GM23338 (cell line): Measurements from ENCODE around the gene CES4A. TPM values are rescaled to one million over a fixed set of nuclear protein-coding genes. Genes with fewer than 3 reads are reported as not detected.

ENCODE experiments used
- ATAC-seq: fragments of 200-7000 bp; cut with Tn5 transposase; 3 replicates; pipeline ENCODE4 v1.9.1; 2020
- DNase-seq: peaks from one replicate; pipeline ENCODE4 v3.0.0-alpha.2; 2015; ENCODE audit warnings: low spot score
- H2AFZ ChIP-seq: fragments of 200-600 bp; sonication (generic); 2 replicates; pipeline ENCODE4 v1.8.0; 2016; ENCODE audit warnings: antibody characterized with exemption, mild to moderate bottlenecking, moderate library complexity
- H3F3A ChIP-seq: fragments of 200-600 bp; sonication (generic); replicated peaks from 2 replicates; pipeline ENCODE4 v1.8.0; 2017; ENCODE audit warnings: antibody characterized with exemption, mixed run types, low read depth
- H3K27ac ChIP-seq: fragments of 200-600 bp; sonication (generic); 2 replicates; pipeline ENCODE4 v1.6.1; 2016; ENCODE audit warnings: low read depth
- H3K27me3 ChIP-seq: fragments of 200-600 bp; sonication (generic); 2 replicates; pipeline ENCODE4 v1.8.0; 2016; ENCODE audit warnings: mild to moderate bottlenecking, mixed run types, moderate library complexity; ENCODE audit not compliant: insufficient read depth
- H3K36me3 ChIP-seq: fragments of 200-600 bp; sonication (generic); 2 replicates; pipeline ENCODE4 v1.8.0; 2016; ENCODE audit warnings: mild to moderate bottlenecking; ENCODE audit not compliant: insufficient read depth
- H3K4me1 ChIP-seq: fragments of 200-600 bp; sonication (generic); 2 replicates; pipeline ENCODE4 v1.8.0; 2016; ENCODE audit warnings: mild to moderate bottlenecking, moderate library complexity; ENCODE audit not compliant: insufficient read depth
- H3K4me2 ChIP-seq: fragments of 200-600 bp; sonication (generic); 2 replicates; pipeline ENCODE4 v1.7.1; 2017; ENCODE audit warnings: mixed run types
- H3K4me3 ChIP-seq: fragments of 200-600 bp; sonication (generic); 2 replicates; pipeline ENCODE4 v1.6.1; 2016; ENCODE audit warnings: mixed run types
- H3K79me2 ChIP-seq: fragments of 200-600 bp; sonication (generic); replicated peaks from 2 replicates; pipeline ENCODE4 v1.8.0; 2017; ENCODE audit warnings: mild to moderate bottlenecking; ENCODE audit not compliant: insufficient read depth
- H3K9me2 ChIP-seq: fragments of 200-600 bp; sonication (generic); 2 replicates; pipeline ENCODE4 v1.8.0; 2017; ENCODE audit not compliant: insufficient read depth
- H4K20me1 ChIP-seq: fragments of 200-600 bp; sonication (generic); replicated peaks from 2 replicates; pipeline ENCODE4 v1.8.0; 2017; ENCODE audit warnings: mild to moderate bottlenecking; ENCODE audit not compliant: insufficient read depth
- H3K27ac Mint-ChIP-seq: 2 replicates; pipeline ENCODE4 v1.8.0; 2020; ENCODE audit warnings: inconsistent platforms, mild to moderate bottlenecking, moderate library complexity, mixed read lengths
- H3K27me3 Mint-ChIP-seq: 3 replicates; pipeline ENCODE4 v1.8.0; 2022; ENCODE audit warnings: low read depth, mild to moderate bottlenecking, moderate library complexity, mixed read lengths, inconsistent platforms; ENCODE audit not compliant: insufficient read depth, poor library complexity
- H3K36me3 Mint-ChIP-seq: 3 replicates; pipeline ENCODE4 v1.8.0; 2021; ENCODE audit warnings: low read depth, mild to moderate bottlenecking, inconsistent platforms, moderate library complexity, mixed read lengths
- H3K4me1 Mint-ChIP-seq: 3 replicates; pipeline ENCODE4 v1.8.0; 2020; ENCODE audit warnings: mild to moderate bottlenecking, inconsistent platforms, mixed read lengths
- H3K4me3 Mint-ChIP-seq: 3 replicates; pipeline ENCODE4 v1.8.0; 2021; ENCODE audit warnings: moderate library complexity, mild to moderate bottlenecking, inconsistent platforms, mixed read lengths
- H3K9me3 Mint-ChIP-seq: 3 replicates; pipeline ENCODE4 v1.8.0; 2020; ENCODE audit warnings: moderate library complexity, mild to moderate bottlenecking, inconsistent platforms, mixed read lengths
- CTCF ChIP-seq, 2 experiments: fragments of 200-600 bp in 1 of 2; sonication (generic) in 1 of 2; conservative IDR thresholded peaks; 2 replicates each; pipeline versions ENCODE4 v1.5.1 to v1.6.1; 2016 to 2017; ENCODE audit warnings: antibody characterized with exemption in 2 of 2, low read depth in 2 of 2, mild to moderate bottlenecking in 2 of 2, moderate library complexity in 1 of 2
- ETS1 ChIP-seq: IDR thresholded peaks from 2 replicates; pipeline ENCODE4 v1.6.1; 2016; ENCODE audit warnings: antibody characterized with exemption
- EZH2 ChIP-seq: fragments of 200-600 bp; sonication (generic); IDR thresholded peaks from one replicate; pipeline ENCODE4 v1.8.0; 2017; ENCODE audit warnings: antibody characterized with exemption, mild to moderate bottlenecking, low read depth; ENCODE audit not compliant: unreplicated experiment
- EZH2phosphoT487 ChIP-seq: fragments of 200-600 bp; sonication (generic); IDR thresholded peaks from one replicate; pipeline ENCODE4 v1.8.1; 2018; ENCODE audit warnings: antibody characterized with exemption; ENCODE audit not compliant: unreplicated experiment
- NANOG ChIP-seq: IDR thresholded peaks from 2 replicates; pipeline ENCODE4 v1.6.1; 2016; ENCODE audit warnings: antibody characterized with exemption, borderline replicate concordance
- POLR2AphosphoS5 ChIP-seq: IDR thresholded peaks from 2 replicates; pipeline ENCODE4 v1.6.1; 2016; ENCODE audit warnings: antibody characterized with exemption, low read depth
- STAT1 ChIP-seq: IDR thresholded peaks from one replicate; pipeline ENCODE4 v1.6.1; 2016; ENCODE audit warnings: antibody characterized with exemption; ENCODE audit not compliant: unreplicated experiment
- ZNF331 ChIP-seq: fragments of 250-450 bp; sonication (Bioruptor Pico); IDR thresholded peaks from 2 replicates; pipeline ENCODE4 v1.5.0; 2020; ENCODE audit warnings: low read depth, mild to moderate bottlenecking, moderate library complexity
- ZNF462 ChIP-seq: fragments of 250-450 bp; sonication (Bioruptor Pico); IDR thresholded peaks from 2 replicates; pipeline ENCODE4 v1.5.0; 2020; ENCODE audit warnings: mild to moderate bottlenecking, moderate library complexity
- polyA plus RNA-seq: library from polyadenylated mRNA; unstranded; fragments of >200 nt; fragmentation: Nextera tagmentation; extraction: Ambion mirVana; gene quantifications from 2 replicates; pipeline ENCODE4 v1.2.1, GENCODE V29; 2016
- total RNA-seq: library from RNA; depleted of rRNA; stranded (reverse); fragments of >200 nt; shearing (Covaris generic); gene quantifications from 2 replicates; pipeline ENCODE4 v1.2.3, GENCODE V29; 2014

The CES4A gene
- total and polyA plus RNA-seq, 2 experiments from 2014 or later, result 0.10 to 0.42 TPM

DNA sequence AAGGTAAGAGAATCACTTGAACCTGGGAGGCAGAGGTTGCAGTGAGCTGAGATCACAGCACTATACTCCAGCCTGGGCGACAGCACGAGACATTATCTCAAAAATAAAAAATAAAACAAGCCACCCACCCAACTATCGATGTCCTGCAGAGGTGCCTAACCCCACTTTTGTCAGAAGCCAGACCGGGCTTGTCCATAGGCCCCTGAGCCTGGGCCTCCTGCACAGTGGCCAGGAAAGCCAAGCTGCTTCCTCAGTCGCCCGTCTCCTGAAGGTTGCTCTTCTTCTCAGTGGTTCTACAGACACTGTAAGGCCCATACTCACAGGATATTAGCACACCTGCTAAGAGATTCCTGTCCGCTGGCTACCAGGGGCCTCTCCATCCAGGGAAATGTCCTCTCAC, 41.8 kb upstream of the CES4A start:
- ATAC-seq, result no peak
- H3K27ac ChIP-seq, result no peak overlapping the region
- no peak overlapping the region for H2AFZ ChIP-seq
- no peak for DNase-seq
- H3F3A ChIP-seq, result no peaks in the 10 kb centered on the region
- peaks cover 43% of the 10 kb centered on the region for H3K27me3 ChIP-seq
- H3K4me3 Mint-ChIP-seq, result no peak overlapping the region
- H3K36me3 Mint-ChIP-seq, result peaks cover 14% of the 10 kb centered on the region
- no peaks in the 10 kb centered on the region for H3K36me3 ChIP-seq
- TF ChIP-seq NANOG, result no peak
- TF ChIP-seq EZH2, result no peak
- TF ChIP-seq EZH2phosphoT487, result no peak
- no peak for TF ChIP-seq STAT1
- TF ChIP-seq ETS1, result no peak
- TF ChIP-seq ZNF331, result no peak
- no peak for TF ChIP-seq ZNF462
- TF ChIP-seq POLR2AphosphoS5, result no peak
- TF ChIP-seq CTCF (conservative IDR thresholded peaks at IDR 0.05; ENCODE audit: low read depth in 2 of 2), result no peak
- no peak overlapping the region for H3K4me2 ChIP-seq
- H3K9me2 ChIP-seq, result no peaks in the 10 kb centered on the region
- H3K4me1 Mint-ChIP-seq, result no peaks in the 10 kb centered on the region; the same call in 2 of the 3 replicates
- peaks cover 3% of the 10 kb centered on the region; the same call in 1 of the 2 replicates for H3K4me1 ChIP-seq
- no peak overlapping the region for H3K4me3 ChIP-seq
- H3K27ac Mint-ChIP-seq, result no peak overlapping the region
- H4K20me1 ChIP-seq, result no peaks in the 10 kb centered on the region
- peaks cover 33% of the 10 kb centered on the region for H3K27me3 Mint-ChIP-seq
- H3K9me3 Mint-ChIP-seq, result peaks cover 5% of the 10 kb centered on the region; the same call in 2 of the 3 replicates
- no peaks in the 10 kb centered on the region for H3K79me2 ChIP-seq
